ENCODE measurements around the gene TMEM242.

DNA sequence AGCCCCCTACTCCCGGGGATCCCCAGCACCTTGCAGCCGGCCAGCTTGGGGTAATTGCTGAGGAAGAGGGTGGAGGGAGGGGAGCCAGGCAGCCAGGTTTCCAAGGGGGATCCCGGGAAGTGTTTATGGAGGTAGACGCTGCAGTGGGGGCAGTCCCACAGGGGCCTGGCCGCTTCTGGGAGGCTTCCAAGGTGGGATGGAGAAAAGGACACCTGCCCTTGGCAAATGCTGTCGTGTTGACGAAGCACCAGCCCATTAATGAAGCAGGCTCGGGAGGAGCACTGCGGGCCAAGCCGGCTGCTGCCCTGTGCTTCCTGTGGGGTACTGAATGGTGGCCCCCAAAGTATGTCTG is 82.4 kb downstream of the TMEM242 start:
- TF ChIP-seq, protein P1, sequence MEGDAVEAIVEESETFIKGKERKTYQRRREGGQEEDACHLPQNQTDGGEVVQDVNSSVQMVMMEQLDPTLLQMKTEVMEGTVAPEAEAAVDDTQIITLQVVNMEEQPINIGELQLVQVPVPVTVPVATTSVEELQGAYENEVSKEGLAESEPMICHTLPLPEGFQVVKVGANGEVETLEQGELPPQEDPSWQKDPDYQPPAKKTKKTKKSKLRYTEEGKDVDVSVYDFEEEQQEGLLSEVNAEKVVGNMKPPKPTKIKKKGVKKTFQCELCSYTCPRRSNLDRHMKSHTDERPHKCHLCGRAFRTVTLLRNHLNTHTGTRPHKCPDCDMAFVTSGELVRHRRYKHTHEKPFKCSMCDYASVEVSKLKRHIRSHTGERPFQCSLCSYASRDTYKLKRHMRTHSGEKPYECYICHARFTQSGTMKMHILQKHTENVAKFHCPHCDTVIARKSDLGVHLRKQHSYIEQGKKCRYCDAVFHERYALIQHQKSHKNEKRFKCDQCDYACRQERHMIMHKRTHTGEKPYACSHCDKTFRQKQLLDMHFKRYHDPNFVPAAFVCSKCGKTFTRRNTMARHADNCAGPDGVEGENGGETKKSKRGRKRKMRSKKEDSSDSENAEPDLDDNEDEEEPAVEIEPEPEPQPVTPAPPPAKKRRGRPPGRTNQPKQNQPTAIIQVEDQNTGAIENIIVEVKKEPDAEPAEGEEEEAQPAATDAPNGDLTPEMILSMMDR (IDR thresholded peaks at IDR 0.05; ENCODE audit: low read depth, low read length, poor library complexity, severe bottlenecking), result no peak
- no peak for TF ChIP-seq EZH2phosphoT487 (IDR thresholded peaks at IDR 0.05; ENCODE audit: borderline replicate concordance, low read length)

All from DOHH2 (cell line).